HepG2 (cell line): ENCODE results near the gene HSPA1L. TPM values are rescaled to one million over a fixed set of nuclear protein-coding genes. Genes with fewer than 3 reads are reported as not detected.
A peak's percentile ranks its signal among the peaks of the same experiment; 100 is the strongest.

Experiments
- ARID3A ChIP-seq: IDR thresholded peaks from 2 replicates; pipeline ENCODE4 v1.6.1; 2012; ENCODE audit warnings: low read depth, low read length, improper control_type of control experiment
- BRCA1 ChIP-seq: sonication (generic); formaldehyde crosslinking; IDR thresholded peaks from 2 replicates; pipeline ENCODE4 v1.4.0; 2020; ENCODE audit warnings: missing genetic modification reagents
- CEBPB ChIP-seq: IDR thresholded peaks from 2 replicates; pipeline ENCODE4 v1.6.1; 2011; ENCODE audit warnings: low read depth, low read length, improper control_type of control experiment, borderline replicate concordance
- CHD2 ChIP-seq: IDR thresholded peaks from 2 replicates; pipeline ENCODE4 v1.6.1; 2011; ENCODE audit warnings: low read depth, low read length, improper control_type of control experiment
- HDAC2 ChIP-seq: sonication (generic); formaldehyde crosslinking; IDR thresholded peaks from 2 replicates; pipeline ENCODE4 v1.4.0; 2020; ENCODE audit warnings: missing genetic modification reagents
- MYC ChIP-seq: sonication (generic); formaldehyde crosslinking; IDR thresholded peaks from 2 replicates; pipeline ENCODE4 v1.9.0; 2021; ENCODE audit warnings: missing genetic modification reagents, borderline replicate concordance
- NCOA2 ChIP-seq: sonication (generic); formaldehyde crosslinking; IDR thresholded peaks from 2 replicates; pipeline ENCODE4 v1.8.0; 2022; ENCODE audit warnings: inconsistent platforms
- RCOR2 ChIP-seq: IDR thresholded peaks from 2 replicates; pipeline ENCODE4 v1.6.1; 2016; ENCODE audit warnings: missing biosample characterization, missing genetic modification reagents
- RNF2 ChIP-seq: fragments of 450-650 bp; conservative IDR thresholded peaks from 2 replicates; pipeline ENCODE4 v1.6.1; 2016; ENCODE audit warnings: low read depth
- SOX5 ChIP-seq: IDR thresholded peaks from 2 replicates; pipeline ENCODE4 v1.6.1; 2016; ENCODE audit warnings: borderline replicate concordance
- SP4 ChIP-seq: sonication (generic); formaldehyde crosslinking; IDR thresholded peaks from 2 replicates; pipeline ENCODE4 v1.8.1; 2023; ENCODE audit warnings: mild to moderate bottlenecking, missing genetic modification reagents
- TBP ChIP-seq: sonication (generic); formaldehyde crosslinking; IDR thresholded peaks from 2 replicates; pipeline ENCODE4 v1.5.0; 2020; ENCODE audit warnings: missing genetic modification reagents
- TEAD2 ChIP-seq: sonication (generic); formaldehyde crosslinking; IDR thresholded peaks from 2 replicates; pipeline ENCODE4 v1.9.0; 2021; ENCODE audit warnings: missing genetic modification reagents
- ZBTB42 ChIP-seq: sonication (generic); formaldehyde crosslinking; IDR thresholded peaks from 2 replicates; pipeline ENCODE4 v1.5.0; 2020; ENCODE audit warnings: mild to moderate bottlenecking, missing genetic modification reagents
- ZBTB8A ChIP-seq: sonication (generic); formaldehyde crosslinking; IDR thresholded peaks from 2 replicates; pipeline ENCODE4 v1.4.0; 2020; ENCODE audit warnings: mild to moderate bottlenecking, low read depth, missing genetic modification reagents, borderline replicate concordance
- ZFP1 ChIP-seq: IDR thresholded peaks from 2 replicates; pipeline ENCODE4 v1.6.1; 2016
- ZFY ChIP-seq: sonication (generic); formaldehyde crosslinking; IDR thresholded peaks from 2 replicates; pipeline ENCODE4 v1.4.0; 2020; ENCODE audit warnings: missing genetic modification reagents
- ZMAT5 ChIP-seq: sonication (generic); formaldehyde crosslinking; IDR thresholded peaks from 2 replicates; pipeline ENCODE4 v1.5.0; 2020; ENCODE audit warnings: mild to moderate bottlenecking, low read depth, missing genetic modification reagents, borderline replicate concordance
- ZMYM4 ChIP-seq: sonication (generic); formaldehyde crosslinking; IDR thresholded peaks from 2 replicates; pipeline ENCODE4 v1.8.1; 2023; ENCODE audit warnings: mild to moderate bottlenecking, missing genetic modification reagents
- ZNF232 ChIP-seq: sonication (generic); formaldehyde crosslinking; IDR thresholded peaks from 2 replicates; pipeline ENCODE4 v1.4.0; 2020; ENCODE audit warnings: missing genetic modification reagents, borderline replicate concordance
- ZNF510 ChIP-seq: sonication (generic); formaldehyde crosslinking; IDR thresholded peaks from 2 replicates; pipeline ENCODE4 v1.4.0; 2020; ENCODE audit warnings: low read depth, mild to moderate bottlenecking, missing genetic modification reagents
- ZNF691 ChIP-seq: sonication (generic); formaldehyde crosslinking; IDR thresholded peaks from 2 replicates; pipeline ENCODE4 v1.4.0; 2020; ENCODE audit warnings: missing genetic modification reagents, low read depth, mild to moderate bottlenecking, borderline replicate concordance
- polyA plus RNA-seq, 8 experiments: library from polyadenylated mRNA; depleted of rRNA in 3 of 8; stranded (reverse) in 7 of 8; unstranded in 1 of 8; fragments of >200 nt; fragmentation: Illumina TruSeq in 4 of 8; extraction: Trizol in 4 of 8; gene quantifications; 2 replicates each; pipeline versions ENCODE4 v1.2.1 to v1.2.3, GENCODE V29; 2011 to 2016; ENCODE audit warnings: low read depth in 4 of 8, missing spikeins in 1 of 8, mixed read lengths in 1 of 8; ENCODE audit not compliant: insufficient read depth in 1 of 8
- total RNA-seq, 5 experiments: library from RNA; depleted of rRNA; stranded (reverse); fragments of >200 nt; fragmentation: Illumina TruSeq; extraction: Trizol; gene quantifications; 2 replicates each; pipeline ENCODE4 v1.2.3, GENCODE V29; 2016; ENCODE audit warnings: low read depth in 1 of 5
- TF ChIP-seq, protein P1 (sequence below): sonication (generic); formaldehyde crosslinking; conservative IDR thresholded peaks from 2 replicates; pipeline ENCODE4 v1.8.0; 2022; ENCODE audit warnings: mild to moderate bottlenecking, moderate library complexity, missing genetic modification reagents
- TF ChIP-seq, protein P2 (sequence below): sonication (generic); formaldehyde crosslinking; IDR thresholded peaks from 2 replicates; pipeline ENCODE4 v1.8.0; 2022; ENCODE audit warnings: low read depth, missing genetic modification reagents

The HSPA1L gene
- total and polyA plus RNA-seq, 2 of the 13 experiments (the other 11 are each of a cell fraction or from before 2014, with no cell fraction given): 0.55 to 1.0 TPM

DNA sequence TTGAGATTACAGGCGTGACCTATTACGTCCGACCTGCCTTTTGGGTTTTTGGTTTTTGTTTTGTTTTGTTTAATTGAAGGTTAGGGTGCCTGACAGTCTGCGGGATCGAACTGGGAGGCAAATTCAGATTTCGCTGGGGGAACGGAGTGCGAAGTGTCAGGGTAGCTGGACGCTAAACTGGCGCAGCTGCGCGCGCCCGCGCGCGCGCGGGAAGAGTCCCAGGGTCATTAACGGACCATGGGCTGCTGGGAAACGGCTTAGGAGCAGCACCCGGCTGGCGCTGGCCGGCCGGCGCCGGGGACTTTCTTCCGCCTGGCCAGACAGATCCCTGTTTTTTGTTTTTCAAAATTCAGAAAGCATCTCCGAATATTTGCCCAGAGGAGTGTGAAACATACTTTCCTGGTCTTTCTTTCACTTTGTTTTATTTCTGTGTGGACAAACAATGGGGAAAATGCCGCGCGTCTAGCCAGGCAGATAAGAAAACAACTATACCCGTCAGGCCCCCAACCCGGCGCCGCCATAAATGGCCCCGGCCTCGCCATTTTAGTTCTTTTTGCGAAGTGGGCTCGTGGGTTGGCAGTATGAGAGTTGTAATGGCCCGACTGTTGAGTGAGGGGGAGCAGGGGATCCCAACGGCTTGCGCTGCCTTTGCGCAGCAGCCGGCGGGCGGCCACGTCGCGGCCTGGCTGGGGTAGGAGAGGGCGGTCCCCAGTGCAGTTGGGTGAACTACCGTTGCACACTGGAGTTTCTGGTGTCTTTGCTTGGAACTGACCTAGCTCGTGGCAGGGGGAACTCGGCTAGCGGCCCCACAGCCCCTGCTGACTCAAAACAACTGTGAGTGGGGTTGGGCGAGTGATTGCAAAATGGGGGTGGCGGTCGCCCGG, 19.5 kb upstream of the HSPA1L start (continued):
- TF ChIP-seq MYC (peak; percentile 92), CEBPB (no peak), ZBTB42 (CRISPR knock-in tag) (peak; percentile 62; the same call in 1 of the 2 replicates), RCOR2 (CRISPR knock-in tag) (no peak), SP4 (CRISPR knock-in tag) (peak; percentile 26; the same call in 1 of the 2 replicates), ZMAT5 (CRISPR knock-in tag) (0 out of 2 replicates have a peak, but pooled peaks have one; percentile 49), ZFY (CRISPR knock-in tag) (peak; percentile 90), ZFP1 (no peak), ZNF510 (CRISPR knock-in tag) (0 out of 2 replicates have a peak, but pooled peaks have one; percentile 45), BRCA1 (peak; percentile 60), TEAD2 (CRISPR knock-in tag) (peak; percentile 8; the same call in 1 of the 2 replicates), SOX5 (CRISPR knock-in tag) (peak; percentile 31; the same call in 1 of the 2 replicates), RNF2 (0 out of 2 replicates have a peak, but pooled peaks have one; percentile 50), ZBTB8A (CRISPR knock-in tag) (no peak), HDAC2 (CRISPR knock-in tag) (peak; percentile 46; the same call in 1 of the 2 replicates), TBP (CRISPR knock-in tag) (no peak), NCOA2 (CRISPR knock-in tag) (no peak), CHD2 (0 out of 2 replicates have a peak, but pooled peaks have one; percentile 22), ZMYM4 (CRISPR knock-in tag) (peak; percentile 80), ARID3A (no peak; the same call in 1 of the 2 replicates), ZNF232 (CRISPR knock-in tag) (0 out of 2 replicates have a peak, but pooled peaks have one; percentile 49), ZNF691 (CRISPR knock-in tag) (peak; percentile 74; the same call in 1 of the 2 replicates)
- TF ChIP-seq, protein P1, sequence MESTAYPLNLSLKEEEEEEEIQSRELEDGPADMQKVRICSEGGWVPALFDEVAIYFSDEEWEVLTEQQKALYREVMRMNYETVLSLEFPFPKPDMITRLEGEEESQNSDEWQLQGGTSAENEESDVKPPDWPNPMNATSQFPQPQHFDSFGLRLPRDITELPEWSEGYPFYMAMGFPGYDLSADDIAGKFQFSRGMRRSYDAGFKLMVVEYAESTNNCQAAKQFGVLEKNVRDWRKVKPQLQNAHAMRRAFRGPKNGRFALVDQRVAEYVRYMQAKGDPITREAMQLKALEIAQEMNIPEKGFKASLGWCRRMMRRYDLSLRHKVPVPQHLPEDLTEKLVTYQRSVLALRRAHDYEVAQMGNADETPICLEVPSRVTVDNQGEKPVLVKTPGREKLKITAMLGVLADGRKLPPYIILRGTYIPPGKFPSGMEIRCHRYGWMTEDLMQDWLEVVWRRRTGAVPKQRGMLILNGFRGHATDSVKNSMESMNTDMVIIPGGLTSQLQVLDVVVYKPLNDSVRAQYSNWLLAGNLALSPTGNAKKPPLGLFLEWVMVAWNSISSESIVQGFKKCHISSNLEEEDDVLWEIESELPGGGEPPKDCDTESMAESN: peak; percentile 71
- TF ChIP-seq, protein P2, sequence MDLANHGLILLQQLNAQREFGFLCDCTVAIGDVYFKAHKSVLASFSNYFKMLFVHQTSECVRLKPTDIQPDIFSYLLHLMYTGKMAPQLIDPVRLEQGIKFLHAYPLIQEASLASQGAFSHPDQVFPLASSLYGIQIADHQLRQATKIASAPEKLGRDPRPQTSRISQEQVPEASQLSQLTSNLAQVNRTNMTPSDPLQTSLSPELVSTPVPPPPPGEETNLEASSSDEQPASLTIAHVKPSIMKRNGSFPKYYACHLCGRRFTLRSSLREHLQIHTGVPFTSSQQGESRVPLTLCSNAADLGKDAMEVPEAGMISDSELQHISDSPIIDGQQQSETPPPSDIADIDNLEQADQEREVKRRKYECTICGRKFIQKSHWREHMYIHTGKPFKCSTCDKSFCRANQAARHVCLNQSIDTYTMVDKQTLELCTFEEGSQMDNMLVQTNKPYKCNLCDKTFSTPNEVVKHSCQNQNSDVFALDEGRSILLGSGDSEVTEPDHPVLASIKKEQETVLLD (CRISPR knock-in tag): no peak
